ENCODE data around the gene COL3A1. TPM values are rescaled to one million over a fixed set of nuclear protein-coding genes. Genes with fewer than 3 reads are reported as not detected.

COL3A1 gene
- total RNA-seq, 3 donors from 2014 or later: 68.2 to 321 (median 299) TPM

DNA sequence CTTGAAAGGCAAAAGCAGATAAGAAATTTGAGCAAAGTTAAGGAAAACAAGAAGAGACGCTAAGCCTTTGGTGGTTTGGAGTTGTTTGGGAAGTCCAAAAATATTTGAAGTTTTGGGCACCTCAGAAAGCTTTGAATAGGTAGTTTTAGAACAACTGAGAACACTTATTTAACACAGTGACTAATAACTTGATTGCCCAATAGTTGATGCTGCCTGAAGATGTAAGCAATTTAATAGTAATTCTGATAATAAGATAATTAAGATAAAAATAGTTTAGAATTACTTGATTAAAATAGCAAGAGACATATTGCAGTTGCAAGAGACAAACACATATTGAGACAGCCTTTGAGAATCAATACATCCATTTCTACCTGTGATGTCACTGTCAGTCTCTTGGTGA lies 16.5 kb upstream of the COL3A1 start:
- no peaks in the 10 kb centered on the region for H3K9me3 ChIP-seq
- no peak overlapping the region for H3K4me3 ChIP-seq
- TF ChIP-seq, protein P1, sequence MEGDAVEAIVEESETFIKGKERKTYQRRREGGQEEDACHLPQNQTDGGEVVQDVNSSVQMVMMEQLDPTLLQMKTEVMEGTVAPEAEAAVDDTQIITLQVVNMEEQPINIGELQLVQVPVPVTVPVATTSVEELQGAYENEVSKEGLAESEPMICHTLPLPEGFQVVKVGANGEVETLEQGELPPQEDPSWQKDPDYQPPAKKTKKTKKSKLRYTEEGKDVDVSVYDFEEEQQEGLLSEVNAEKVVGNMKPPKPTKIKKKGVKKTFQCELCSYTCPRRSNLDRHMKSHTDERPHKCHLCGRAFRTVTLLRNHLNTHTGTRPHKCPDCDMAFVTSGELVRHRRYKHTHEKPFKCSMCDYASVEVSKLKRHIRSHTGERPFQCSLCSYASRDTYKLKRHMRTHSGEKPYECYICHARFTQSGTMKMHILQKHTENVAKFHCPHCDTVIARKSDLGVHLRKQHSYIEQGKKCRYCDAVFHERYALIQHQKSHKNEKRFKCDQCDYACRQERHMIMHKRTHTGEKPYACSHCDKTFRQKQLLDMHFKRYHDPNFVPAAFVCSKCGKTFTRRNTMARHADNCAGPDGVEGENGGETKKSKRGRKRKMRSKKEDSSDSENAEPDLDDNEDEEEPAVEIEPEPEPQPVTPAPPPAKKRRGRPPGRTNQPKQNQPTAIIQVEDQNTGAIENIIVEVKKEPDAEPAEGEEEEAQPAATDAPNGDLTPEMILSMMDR (IDR thresholded peaks at IDR 0.05): no peak
- H3K4me1 ChIP-seq (ENCODE audit: low read depth): no peaks in the 10 kb centered on the region
- H3K36me3 ChIP-seq (ENCODE audit: low read depth): no peaks in the 10 kb centered on the region
- DNase-seq (no peak), ATAC-seq (no peak)
- intact Hi-C loops (cut with DNase I, micrococcal nuclease): no loop called here

- TF ChIP-seq, protein P1 (IDR thresholded peaks at IDR 0.05): no peak
- no peak for ATAC-seq
- intact Hi-C loops (cut with DNase I, micrococcal nuclease): no loop called here
- Histone ChIP-seq H3K9me3 (no peaks in the 10 kb centered on the region), H3K36me3 (ENCODE audit: low read depth) (no peaks in the 10 kb centered on the region), H3K4me3 (no peak overlapping the region), H3K4me1 (ENCODE audit: low read depth) (no peaks in the 10 kb centered on the region)
- DNase-seq: no peak
These were observed 10.4 kb upstream of the COL3A1 start for GRCh38 chr2:188963741-188964140.

GRCh38 chr2:188964976-188965546 lies 9.1 kb upstream of the COL3A1 start:
- DNase-seq: no peak
- TF ChIP-seq, protein P1 (IDR thresholded peaks at IDR 0.05): no peak
- H3K9me3 ChIP-seq: no peaks in the 10 kb centered on the region
- H3K4me3 ChIP-seq: no peak overlapping the region
- no peak for ATAC-seq
- intact Hi-C loops (cut with DNase I, micrococcal nuclease): no loop called here
- H3K4me1 ChIP-seq (ENCODE audit: low read depth): no peaks in the 10 kb centered on the region
- H3K36me3 ChIP-seq (ENCODE audit: low read depth): no peaks in the 10 kb centered on the region

DNA sequence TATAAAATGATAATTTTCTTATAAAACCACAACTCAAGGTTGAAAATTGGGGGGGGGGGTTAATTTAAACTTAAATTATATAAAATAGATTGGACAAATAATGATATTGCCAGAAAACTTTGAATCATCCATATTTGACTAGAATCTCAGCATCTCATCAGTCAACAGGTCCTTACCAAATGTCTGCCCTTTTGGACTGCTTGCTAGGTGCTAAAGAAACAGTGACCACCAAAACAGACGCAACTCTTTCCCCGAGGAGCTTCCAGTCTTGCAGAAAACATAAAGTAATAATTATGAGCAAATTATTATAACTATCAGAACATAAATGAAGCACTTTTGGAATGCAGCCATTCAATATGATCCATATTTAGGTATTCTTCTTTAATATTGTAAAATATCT lies 8.6 kb upstream of the COL3A1 start:
- TF ChIP-seq, protein P1 (IDR thresholded peaks at IDR 0.05): no peak
- no peak for DNase-seq
- Histone ChIP-seq H3K9me3 (no peaks in the 10 kb centered on the region), H3K4me3 (no peak overlapping the region), H3K36me3 (ENCODE audit: low read depth) (no peaks in the 10 kb centered on the region), H3K4me1 (ENCODE audit: low read depth) (no peaks in the 10 kb centered on the region)
- no peak for ATAC-seq
- intact Hi-C loops (cut with DNase I, micrococcal nuclease): no loop called here

DNA sequence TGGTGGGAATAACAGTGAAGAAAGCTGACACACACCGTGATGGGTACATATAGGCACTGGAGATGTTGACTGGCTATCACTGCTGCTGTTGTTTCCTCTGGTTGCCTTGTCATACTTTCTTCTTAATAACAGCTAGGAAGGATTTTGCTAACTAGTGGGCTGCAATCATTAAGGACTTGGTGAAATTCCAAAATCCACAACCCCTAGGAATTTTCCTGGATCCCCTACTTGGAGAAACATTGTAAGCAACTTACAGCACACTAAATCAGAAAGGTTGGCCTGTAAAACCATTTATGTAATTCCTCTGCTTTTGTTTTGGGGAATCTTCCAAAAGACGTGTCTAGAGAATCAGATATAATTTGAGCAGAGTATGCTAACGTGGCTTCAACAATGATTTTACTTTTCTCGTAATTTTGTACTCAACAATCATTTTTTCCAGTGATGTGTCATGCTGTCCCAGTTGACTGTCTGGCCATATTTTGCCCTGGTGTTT lies 8.0 kb upstream of the COL3A1 start:
- Histone ChIP-seq H3K9me3 (no peaks in the 10 kb centered on the region), H3K4me3 (no peak overlapping the region), H3K36me3 (ENCODE audit: low read depth) (no peaks in the 10 kb centered on the region), H3K4me1 (ENCODE audit: low read depth) (no peaks in the 10 kb centered on the region)
- no peak for ATAC-seq
- TF ChIP-seq, protein P1 (IDR thresholded peaks at IDR 0.05): no peak
- no peak for DNase-seq
- intact Hi-C loops (cut with DNase I, micrococcal nuclease): no loop called here

Data from mucosa of descending colon (tissue), 3 donors.